GM12891 (cell line): ENCODE measurements around the gene STK24.

Experiments
- PAX5 ChIP-seq: IDR thresholded peaks from 2 replicates; pipeline ENCODE4 v1.6.1; 2011; ENCODE audit warnings: low read length, moderate library complexity, mild to moderate bottlenecking; ENCODE audit not compliant: insufficient read depth, severe bottlenecking
- POLR2A ChIP-seq: IDR thresholded peaks from 2 replicates; pipeline ENCODE4 v1.6.1; 2011; ENCODE audit warnings: low read depth, low read length, control low read depth
- POLR2AphosphoS5 ChIP-seq: IDR thresholded peaks from 2 replicates; pipeline ENCODE4 v1.6.1; 2011; ENCODE audit warnings: low read depth, low read length, control low read depth
- POU2F2 ChIP-seq: IDR thresholded peaks from 2 replicates; pipeline ENCODE4 v1.6.1; 2011; ENCODE audit warnings: low read depth, mild to moderate bottlenecking, control low read depth, low read length, moderate library complexity
- SPI1 ChIP-seq: IDR thresholded peaks from 2 replicates; pipeline ENCODE4 v1.6.1; 2011; ENCODE audit warnings: low read depth, low read length, control low read depth
- TAF1 ChIP-seq: IDR thresholded peaks from 2 replicates; pipeline ENCODE4 v1.6.1; 2011; ENCODE audit warnings: low read depth, low read length, control low read depth

DNA sequence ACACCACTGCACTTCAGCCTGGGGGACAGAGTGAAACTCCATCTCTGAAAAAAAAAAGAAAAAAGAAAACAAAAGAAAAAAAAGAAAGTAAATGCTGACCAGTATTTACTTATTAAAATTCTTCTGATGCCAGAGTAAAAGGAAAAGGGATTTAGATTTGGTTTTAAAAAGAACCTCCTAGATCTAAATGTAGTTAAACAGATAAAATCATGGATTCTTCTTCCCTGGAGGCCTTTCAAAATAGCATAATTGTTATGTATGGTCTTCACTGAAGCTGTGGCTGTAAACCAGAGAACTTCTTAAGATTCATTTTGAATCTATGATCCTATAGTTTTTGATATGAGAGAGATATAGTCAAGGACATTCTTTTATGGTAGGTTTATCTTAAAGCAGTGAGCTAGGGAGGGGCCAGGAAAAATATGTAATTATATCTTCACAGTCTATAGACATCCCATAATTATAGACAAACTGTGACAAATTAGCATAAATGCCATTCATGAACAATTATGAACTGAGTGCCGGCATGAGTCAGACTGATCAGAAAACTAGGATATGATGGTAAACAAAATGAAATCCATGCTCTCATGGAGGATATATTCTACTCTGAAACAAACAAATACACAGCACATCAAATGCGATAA is 14.9 kb upstream of the STK24 start:
- TF ChIP-seq TAF1, result no peak
- TF ChIP-seq POLR2AphosphoS5, result no peak
- TF ChIP-seq POLR2A, result no peak
- TF ChIP-seq POU2F2, result no peak
- TF ChIP-seq SPI1, result no peak
- no peak for TF ChIP-seq PAX5
